Measurements from ENCODE around the gene C11orf68. TPM values are rescaled to one million over a fixed set of nuclear protein-coding genes. Genes with fewer than 3 reads are reported as not detected.

Gene C11orf68
- total and polyA plus RNA-seq, 10 of the 15 experiments (the other 5 are each of a cell fraction or from before 2014, with no cell fraction given): 3.0 to 25.4 (median 16.7) TPM

- peak; percentile 75 for TF ChIP-seq HDAC6 (IDR thresholded peaks at IDR 0.05; ENCODE audit: unreplicated experiment)
- TF ChIP-seq STAT1 (conservative IDR thresholded peaks at IDR 0.05): no peak
- TF ChIP-seq KLF5 (IDR thresholded peaks at IDR 0.05; ENCODE audit: partially characterized antibody): peak; percentile 92
- TF ChIP-seq RB1 (IDR thresholded peaks at IDR 0.05; ENCODE audit: borderline replicate concordance): peak; percentile 82; the same call in 1 of the 2 replicates
- no peak for TF ChIP-seq ZBTB33 (IDR thresholded peaks at IDR 0.05)
- peak; percentile 36 to 48; a peak in 1 of 4 replicates for TF ChIP-seq IKZF2 (IDR thresholded peaks at IDR 0.05)
- no peak for TF ChIP-seq CUX1 (IDR thresholded peaks at IDR 0.05; ENCODE audit: insufficient replicate concordance, low read depth, low read length)
- peak; percentile 85 for TF ChIP-seq MXI1 (IDR thresholded peaks at IDR 0.05; ENCODE audit: low read depth, low read length)
- no peak for TF ChIP-seq TCF7 (IDR thresholded peaks at IDR 0.05; ENCODE audit: borderline replicate concordance)
- no peak for TF ChIP-seq ATF3 (IDR thresholded peaks at IDR 0.05; ENCODE audit: borderline replicate concordance, extremely low read depth, low read depth, low read length)
- no peak for TF ChIP-seq BRCA1 (IDR thresholded peaks at IDR 0.05; ENCODE audit: low read depth, low read length)
- no peak for TF ChIP-seq NFIC (IDR thresholded peaks at IDR 0.05; ENCODE audit: low read depth, low read length)
- TF ChIP-seq PBX3 (IDR thresholded peaks at IDR 0.05; ENCODE audit: insufficient replicate concordance, low read depth, low read length): peak; percentile 2
- TF ChIP-seq SPI1 (IDR thresholded peaks at IDR 0.05; ENCODE audit: borderline replicate concordance, insufficient read depth, low read depth, low read length): no peak
- no peak for TF ChIP-seq FOS (IDR thresholded peaks at IDR 0.05; ENCODE audit: borderline replicate concordance, extremely low read depth, insufficient read length)
- TF ChIP-seq TCF3 (IDR thresholded peaks at IDR 0.05; ENCODE audit: borderline replicate concordance, insufficient read depth, low read depth, low read length): peak; percentile 81; the same call in 1 of the 2 replicates
- TF ChIP-seq NBN (IDR thresholded peaks at IDR 0.05): peak; percentile 64; the same call in 1 of the 2 replicates
- peak; percentile 21; the same call in 1 of the 2 replicates for TF ChIP-seq ZBED1 (IDR thresholded peaks at IDR 0.05; ENCODE audit: borderline replicate concordance)
Measured at GRCh38 chr11:65890324-65891218, 28.3 kb downstream of the C11orf68 start, which contains the start of gene CCDC85B (continued).

Data from GM12878 (cell line).